GM12891 (cell line): ENCODE measurements around the gene CSAD.
"Not testable (repeated sequence)": the region's sequence is repeated elsewhere in the genome, so short reads cannot be mapped to it uniquely, and the experiment has no call there.

Source experiments
- DNase-seq: peaks from one replicate; pipeline ENCODE4 v3.0.0; 2011; ENCODE audit warnings: low spot score; ENCODE audit not compliant: insufficient read length
- FAIRE-seq: peaks from 2 replicates; lab custom pipeline; 2011; peaks lifted over from hg19 to GRCh38; lab: Jason Lieb, UNC
- PAX5 ChIP-seq: IDR thresholded peaks from 2 replicates; pipeline ENCODE4 v1.6.1; 2011; ENCODE audit warnings: low read length, moderate library complexity, mild to moderate bottlenecking; ENCODE audit not compliant: insufficient read depth, severe bottlenecking
- POLR2A ChIP-seq: IDR thresholded peaks from 2 replicates; pipeline ENCODE4 v1.6.1; 2011; ENCODE audit warnings: low read depth, low read length, control low read depth
- POLR2AphosphoS5 ChIP-seq: IDR thresholded peaks from 2 replicates; pipeline ENCODE4 v1.6.1; 2011; ENCODE audit warnings: low read depth, low read length, control low read depth
- POU2F2 ChIP-seq: IDR thresholded peaks from 2 replicates; pipeline ENCODE4 v1.6.1; 2011; ENCODE audit warnings: low read depth, mild to moderate bottlenecking, control low read depth, low read length, moderate library complexity
- SPI1 ChIP-seq: IDR thresholded peaks from 2 replicates; pipeline ENCODE4 v1.6.1; 2011; ENCODE audit warnings: low read depth, low read length, control low read depth
- TAF1 ChIP-seq: IDR thresholded peaks from 2 replicates; pipeline ENCODE4 v1.6.1; 2011; ENCODE audit warnings: low read depth, low read length, control low read depth

Gene CSAD

GRCh38 chr12:53176750-53177149, 4.0 kb downstream of the CSAD start:
- no peak for DNase-seq
- FAIRE-seq = no peak
- TF ChIP-seq TAF1 (no peak), PAX5 (no peak), POLR2A (no peak), POU2F2 (no peak), SPI1 (no peak), POLR2AphosphoS5 (no peak)

DNA sequence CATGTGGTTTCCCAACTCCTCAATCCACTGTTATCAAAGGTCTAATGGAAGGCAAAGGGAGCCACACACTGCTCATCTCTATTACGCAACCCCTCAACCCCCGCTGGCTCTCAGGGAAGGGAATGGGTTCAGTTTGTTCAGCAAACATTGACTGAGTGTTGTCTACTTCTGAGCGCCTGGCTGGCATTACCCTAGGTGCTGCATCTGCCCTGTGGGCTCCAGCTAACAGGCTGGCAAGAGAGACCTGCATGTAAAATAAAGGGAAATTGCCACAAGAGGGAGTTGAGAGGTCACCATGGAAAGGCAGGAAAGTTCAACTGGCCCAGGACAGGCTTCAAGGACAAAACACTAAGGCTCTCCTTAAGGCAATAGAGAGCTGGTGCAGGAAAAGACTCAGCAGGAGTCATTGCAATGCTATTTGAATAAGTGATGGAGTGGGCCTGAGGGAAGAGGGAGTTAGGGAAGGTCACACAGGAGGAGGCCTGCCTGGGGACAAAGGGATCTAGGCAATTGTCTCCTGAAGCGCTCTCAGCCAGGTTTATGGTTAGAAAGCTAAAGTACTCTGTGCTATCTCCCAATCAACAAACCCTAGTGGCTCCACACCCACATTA, 5.7 kb downstream of the CSAD start:
- no peak for DNase-seq
- TF ChIP-seq POLR2A = no peak
- TF ChIP-seq TAF1 = no peak
- TF ChIP-seq SPI1 = no peak
- no peak for TF ChIP-seq PAX5
- no peak for TF ChIP-seq POU2F2
- TF ChIP-seq POLR2AphosphoS5 = no peak
- no peak for FAIRE-seq

- no peak for FAIRE-seq
- TF ChIP-seq POLR2AphosphoS5 (no peak), PAX5 (no peak), POU2F2 (no peak), POLR2A (no peak)
- no peak for DNase-seq
These were observed 7.5 kb downstream of the CSAD start for GRCh38 chr12:53173085-53173715.

GRCh38 chr12:53172352-53172751, 8.4 kb downstream of the CSAD start:
- DNase-seq (no peak), FAIRE-seq (no peak)
- TF ChIP-seq POLR2A = no peak
- TF ChIP-seq PAX5 = no peak

DNA sequence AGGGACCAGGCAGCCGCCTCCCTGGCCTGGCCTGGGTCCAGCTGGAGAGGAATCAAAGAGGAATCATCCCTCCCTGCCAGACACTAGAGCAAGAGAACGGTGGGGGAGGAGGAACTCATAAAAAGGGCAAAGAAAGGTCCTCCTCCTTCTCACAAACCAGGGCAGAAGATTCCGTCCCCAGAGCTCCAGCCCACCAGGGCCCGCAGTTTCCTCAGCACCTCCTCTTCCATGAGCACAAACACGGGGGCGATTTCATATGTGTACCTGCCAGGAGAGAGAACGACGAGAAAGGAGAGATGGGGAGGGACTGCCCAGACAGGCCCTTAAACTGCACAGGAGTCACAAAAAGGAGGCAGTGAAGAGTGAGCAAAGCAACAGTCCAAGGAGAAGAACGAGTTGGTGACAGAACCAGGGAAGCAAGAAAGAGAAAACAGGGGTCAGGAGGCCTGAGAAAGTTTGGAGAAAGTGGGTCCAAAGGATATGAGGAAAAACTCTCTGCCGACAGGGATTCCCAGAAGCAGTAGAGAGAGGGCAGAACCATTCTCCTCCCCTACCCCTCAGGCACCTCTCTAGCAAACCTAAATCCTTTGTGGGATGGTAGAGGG, 8.9 kb downstream of the CSAD start:
- no peak for TF ChIP-seq SPI1
- TF ChIP-seq POU2F2 = no peak
- no peak for TF ChIP-seq POLR2A
- no peak for TF ChIP-seq POLR2AphosphoS5
- TF ChIP-seq PAX5 = no peak
- TF ChIP-seq TAF1 = no peak
- FAIRE-seq (no peak), DNase-seq (no peak)

DNA sequence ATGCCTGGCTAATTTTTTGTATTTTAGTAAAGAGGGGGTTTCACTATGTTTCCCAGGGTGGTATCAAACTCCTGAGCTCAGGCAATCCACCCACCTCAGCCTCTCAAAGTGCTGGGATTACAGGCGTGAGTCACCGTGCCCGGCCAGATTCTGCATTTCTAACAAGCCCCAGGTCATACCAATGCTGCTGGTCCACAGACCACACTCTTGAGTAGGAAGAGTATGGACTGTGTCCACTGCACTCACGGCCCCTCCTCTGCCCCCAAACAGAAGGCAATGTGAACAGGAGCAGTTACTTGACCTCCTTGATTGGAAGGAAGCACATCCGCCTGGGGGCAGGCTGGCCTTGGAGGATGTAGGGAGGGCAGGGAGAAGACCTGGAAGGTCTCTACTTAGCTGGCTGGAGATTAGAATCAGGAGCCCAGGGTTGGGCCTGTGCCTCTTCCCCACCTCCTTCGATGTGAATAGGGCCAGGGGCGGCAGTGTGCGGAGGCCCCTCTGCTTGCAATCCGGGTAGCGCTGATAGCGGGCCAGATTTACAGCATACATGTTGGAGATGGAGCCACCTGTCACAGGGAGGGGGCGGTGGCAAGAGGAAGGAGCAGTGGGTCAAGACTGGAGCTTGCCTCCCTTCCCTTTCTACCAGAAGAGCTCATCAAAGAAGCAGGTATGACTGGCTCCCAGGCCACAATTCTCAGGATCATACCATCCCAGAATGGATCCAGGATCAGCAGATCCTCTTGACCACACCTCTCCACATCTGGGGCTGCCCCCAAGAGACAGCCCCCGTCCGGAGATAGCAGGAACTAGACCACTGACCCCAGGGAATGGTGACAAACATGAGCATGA, 9.6 kb downstream of the CSAD start:
- no peak for DNase-seq
- FAIRE-seq = no peak
- TF ChIP-seq SPI1 (no peak), TAF1 (no peak), POU2F2 (no peak), POLR2AphosphoS5 (no peak), POLR2A (no peak), PAX5 (no peak)

DNA sequence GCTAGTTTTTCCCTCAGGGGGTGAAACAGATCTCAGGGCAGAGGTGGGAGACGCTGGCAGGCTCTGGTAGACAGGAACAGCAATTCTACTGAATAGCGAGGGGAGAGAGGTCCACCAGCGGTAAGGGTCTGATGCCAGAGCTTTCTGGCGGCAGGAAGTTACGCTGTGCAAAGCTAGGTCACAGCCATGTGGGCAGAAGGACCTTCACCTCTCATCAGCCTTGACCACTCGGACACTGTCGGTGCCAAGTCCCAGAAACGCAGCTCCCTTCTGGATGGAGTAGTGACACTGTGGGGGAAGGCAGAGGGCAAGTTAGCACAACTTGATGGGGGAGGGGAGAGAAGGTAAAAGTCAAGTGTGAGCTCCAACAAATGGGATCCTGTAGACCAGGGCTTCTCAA, 10.5 kb downstream of the CSAD start:
- no peak for DNase-seq
- TF ChIP-seq SPI1 (no peak), PAX5 (no peak), POLR2A (no peak), POLR2AphosphoS5 (no peak), TAF1 (no peak), POU2F2 (no peak)
- no peak for FAIRE-seq

GRCh38 chr12:53169644-53170043, 11.1 kb downstream of the CSAD start:
- FAIRE-seq = no peak
- TF ChIP-seq POLR2AphosphoS5 = no peak
- TF ChIP-seq TAF1 = no peak
- no peak for TF ChIP-seq SPI1
- no peak for TF ChIP-seq POU2F2
- no peak for TF ChIP-seq PAX5
- TF ChIP-seq POLR2A = no peak
- no peak for DNase-seq

DNA sequence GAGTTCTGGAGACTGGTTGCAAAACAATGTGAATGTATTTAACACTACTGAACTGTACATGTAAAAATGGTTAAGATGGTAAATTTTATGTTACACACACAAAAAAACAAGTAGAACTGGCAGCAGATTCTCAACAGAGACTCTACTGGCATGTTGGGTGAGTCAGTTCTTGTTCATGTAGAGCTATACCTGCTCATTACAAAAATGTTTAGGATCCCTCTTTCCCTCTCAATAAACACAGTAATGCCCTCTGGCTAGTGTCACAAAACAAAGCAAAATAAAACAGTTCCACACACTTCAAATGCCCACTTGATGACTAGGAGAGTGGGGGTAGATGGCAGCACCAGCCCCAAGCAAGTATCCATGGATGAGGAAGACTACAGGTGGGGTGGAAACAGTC, 13.9 kb downstream of the CSAD start:
- TF ChIP-seq PAX5 (no peak), TAF1 (no peak)
- FAIRE-seq (no peak), DNase-seq (no peak)

- not testable (repeated sequence) for FAIRE-seq, DNase-seq
These were observed 17.7 kb downstream of the CSAD start for GRCh38 chr12:53163008-53163407.
